HepG2 (cell line): ENCODE measurements around the gene MXRA7. TPM values are rescaled to one million over a fixed set of nuclear protein-coding genes. Genes with fewer than 3 reads are reported as not detected.

ENCODE experiments used
- ELF3 ChIP-seq: IDR thresholded peaks from 2 replicates; pipeline ENCODE4 v1.6.1; 2016; ENCODE audit warnings: missing genetic modification reagents, missing compliant biosample characterization
- GATAD2A ChIP-seq: IDR thresholded peaks from 2 replicates; pipeline ENCODE4 v1.6.1; 2016
- HES4 ChIP-seq: sonication (generic); formaldehyde crosslinking; IDR thresholded peaks from 2 replicates; pipeline ENCODE4 v1.9.0; 2021; ENCODE audit warnings: mild to moderate bottlenecking, missing genetic modification reagents, borderline replicate concordance
- MAFF ChIP-seq: IDR thresholded peaks from 2 replicates; pipeline ENCODE4 v1.6.1; 2011; ENCODE audit warnings: low read depth, low read length, improper control_type of control experiment
- MEIS1 ChIP-seq: sonication (generic); formaldehyde crosslinking; IDR thresholded peaks from 2 replicates; pipeline ENCODE4 v1.9.0; 2021; ENCODE audit warnings: mild to moderate bottlenecking, missing genetic modification reagents, moderate library complexity, borderline replicate concordance
- SALL1 ChIP-seq: sonication (generic); formaldehyde crosslinking; IDR thresholded peaks from 2 replicates; pipeline ENCODE4 v1.8.0; 2022; ENCODE audit warnings: mild to moderate bottlenecking, missing genetic modification reagents
- SOX6 ChIP-seq, 2 experiments: fragments of 450-650 bp in 1 of 2; sonication (generic) in 1 of 2; formaldehyde crosslinking in 1 of 2; IDR thresholded peaks; 2 replicates each; pipeline versions ENCODE4 v1.4.0 to v1.6.1; 2017 to 2020; ENCODE audit warnings: antibody characterized with exemption in 1 of 2, mild to moderate bottlenecking in 1 of 2, missing genetic modification reagents in 1 of 2
- ZNF12 ChIP-seq: sonication (generic); formaldehyde crosslinking; IDR thresholded peaks from 2 replicates; pipeline ENCODE4 v1.5.0; 2020; ENCODE audit warnings: missing genetic modification reagents
- ZNF225 ChIP-seq: sonication (generic); formaldehyde crosslinking; IDR thresholded peaks from 2 replicates; pipeline ENCODE4 v1.4.0; 2020; ENCODE audit warnings: mild to moderate bottlenecking, missing genetic modification reagents
- ZNF317 ChIP-seq: sonication (generic); formaldehyde crosslinking; IDR thresholded peaks from 2 replicates; pipeline ENCODE4 v1.5.0; 2020; ENCODE audit warnings: mild to moderate bottlenecking, missing genetic modification reagents
- ZNF333 ChIP-seq: sonication (generic); formaldehyde crosslinking; IDR thresholded peaks from 2 replicates; pipeline ENCODE4 v1.4.0; 2020; ENCODE audit warnings: mild to moderate bottlenecking, missing genetic modification reagents, borderline replicate concordance
- ZNF563 ChIP-seq: sonication (generic); formaldehyde crosslinking; IDR thresholded peaks from 2 replicates; pipeline ENCODE4 v1.8.0; 2022; ENCODE audit warnings: mild to moderate bottlenecking, moderate library complexity, missing genetic modification reagents
- ZNF782 ChIP-seq: sonication (generic); formaldehyde crosslinking; IDR thresholded peaks from 2 replicates; pipeline ENCODE4 v1.4.0; 2020; ENCODE audit warnings: missing genetic modification reagents, mild to moderate bottlenecking, borderline replicate concordance
- ZSCAN29 ChIP-seq: sonication (generic); formaldehyde crosslinking; conservative IDR thresholded peaks from 2 replicates; pipeline ENCODE4 v1.4.0; 2020; ENCODE audit warnings: mild to moderate bottlenecking, missing genetic modification reagents
- polyA plus RNA-seq, 8 experiments: library from polyadenylated mRNA; depleted of rRNA in 3 of 8; stranded (reverse) in 7 of 8; unstranded in 1 of 8; fragments of >200 nt; fragmentation: Illumina TruSeq in 4 of 8; extraction: Trizol in 4 of 8; gene quantifications; 2 replicates each; pipeline versions ENCODE4 v1.2.1 to v1.2.3, GENCODE V29; 2011 to 2016; ENCODE audit warnings: low read depth in 4 of 8, missing spikeins in 1 of 8, mixed read lengths in 1 of 8; ENCODE audit not compliant: insufficient read depth in 1 of 8
- total RNA-seq, 5 experiments: library from RNA; depleted of rRNA; stranded (reverse); fragments of >200 nt; fragmentation: Illumina TruSeq; extraction: Trizol; gene quantifications; 2 replicates each; pipeline ENCODE4 v1.2.3, GENCODE V29; 2016; ENCODE audit warnings: low read depth in 1 of 5
- TF ChIP-seq, protein P1 (sequence below): sonication (generic); formaldehyde crosslinking; IDR thresholded peaks from 2 replicates; pipeline ENCODE4 v1.4.0; 2020; ENCODE audit warnings: mild to moderate bottlenecking, missing genetic modification reagents
- TF ChIP-seq, protein P2 (sequence below): sonication (generic); formaldehyde crosslinking; conservative IDR thresholded peaks from 2 replicates; pipeline ENCODE4 v1.4.0; 2020; ENCODE audit warnings: mild to moderate bottlenecking, missing genetic modification reagents, moderate library complexity
- TF ChIP-seq, protein P3 (sequence below): sonication (generic); formaldehyde crosslinking; IDR thresholded peaks from 2 replicates; pipeline ENCODE4 v1.4.0; 2020; ENCODE audit warnings: mild to moderate bottlenecking, missing genetic modification reagents
- TF ChIP-seq, protein P4 (sequence below): sonication (generic); formaldehyde crosslinking; IDR thresholded peaks from 2 replicates; pipeline ENCODE4 v1.5.0; 2020; ENCODE audit warnings: mild to moderate bottlenecking, low read depth, missing genetic modification reagents, borderline replicate concordance

Gene MXRA7
- total and polyA plus RNA-seq, 2 of the 13 experiments (the other 11 are each of a cell fraction or from before 2014, with no cell fraction given): 44.8 to 112 TPM

DNA sequence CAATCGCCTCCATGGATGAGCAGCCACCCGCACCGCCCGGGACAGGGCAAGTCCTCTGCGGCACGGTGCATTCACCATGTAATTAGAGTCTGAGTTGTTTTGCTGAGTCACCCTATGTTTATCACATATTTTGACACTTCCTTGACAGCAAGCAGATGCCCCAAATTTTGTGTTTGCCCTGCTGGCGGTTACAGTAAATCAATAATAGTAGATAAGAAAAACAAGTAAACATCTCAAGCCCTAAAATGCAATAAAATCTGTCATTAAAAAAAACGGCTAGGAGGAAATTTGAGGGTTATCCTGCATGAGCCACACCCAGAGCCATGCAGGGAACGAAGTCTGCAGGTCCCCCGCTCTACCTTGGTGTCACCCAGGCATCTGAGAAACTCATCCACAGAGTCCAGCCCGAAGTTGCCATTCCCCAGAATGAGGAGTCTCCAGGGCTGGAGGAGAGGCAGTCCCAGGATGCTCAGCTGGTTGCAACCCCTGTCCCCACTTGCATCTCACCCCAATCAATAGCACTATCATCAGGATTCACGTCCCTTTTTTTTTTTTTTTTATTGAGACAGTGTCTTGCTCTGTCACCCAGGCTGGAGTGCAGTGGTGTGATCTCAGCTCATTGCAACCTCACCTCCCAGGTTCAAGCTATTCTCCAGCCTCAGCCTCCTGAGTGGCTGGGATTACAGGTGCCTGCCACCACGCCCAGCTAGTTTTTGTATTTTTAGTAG is 50.7 kb downstream of the MXRA7 start (continued):
- TF ChIP-seq, protein P1, sequence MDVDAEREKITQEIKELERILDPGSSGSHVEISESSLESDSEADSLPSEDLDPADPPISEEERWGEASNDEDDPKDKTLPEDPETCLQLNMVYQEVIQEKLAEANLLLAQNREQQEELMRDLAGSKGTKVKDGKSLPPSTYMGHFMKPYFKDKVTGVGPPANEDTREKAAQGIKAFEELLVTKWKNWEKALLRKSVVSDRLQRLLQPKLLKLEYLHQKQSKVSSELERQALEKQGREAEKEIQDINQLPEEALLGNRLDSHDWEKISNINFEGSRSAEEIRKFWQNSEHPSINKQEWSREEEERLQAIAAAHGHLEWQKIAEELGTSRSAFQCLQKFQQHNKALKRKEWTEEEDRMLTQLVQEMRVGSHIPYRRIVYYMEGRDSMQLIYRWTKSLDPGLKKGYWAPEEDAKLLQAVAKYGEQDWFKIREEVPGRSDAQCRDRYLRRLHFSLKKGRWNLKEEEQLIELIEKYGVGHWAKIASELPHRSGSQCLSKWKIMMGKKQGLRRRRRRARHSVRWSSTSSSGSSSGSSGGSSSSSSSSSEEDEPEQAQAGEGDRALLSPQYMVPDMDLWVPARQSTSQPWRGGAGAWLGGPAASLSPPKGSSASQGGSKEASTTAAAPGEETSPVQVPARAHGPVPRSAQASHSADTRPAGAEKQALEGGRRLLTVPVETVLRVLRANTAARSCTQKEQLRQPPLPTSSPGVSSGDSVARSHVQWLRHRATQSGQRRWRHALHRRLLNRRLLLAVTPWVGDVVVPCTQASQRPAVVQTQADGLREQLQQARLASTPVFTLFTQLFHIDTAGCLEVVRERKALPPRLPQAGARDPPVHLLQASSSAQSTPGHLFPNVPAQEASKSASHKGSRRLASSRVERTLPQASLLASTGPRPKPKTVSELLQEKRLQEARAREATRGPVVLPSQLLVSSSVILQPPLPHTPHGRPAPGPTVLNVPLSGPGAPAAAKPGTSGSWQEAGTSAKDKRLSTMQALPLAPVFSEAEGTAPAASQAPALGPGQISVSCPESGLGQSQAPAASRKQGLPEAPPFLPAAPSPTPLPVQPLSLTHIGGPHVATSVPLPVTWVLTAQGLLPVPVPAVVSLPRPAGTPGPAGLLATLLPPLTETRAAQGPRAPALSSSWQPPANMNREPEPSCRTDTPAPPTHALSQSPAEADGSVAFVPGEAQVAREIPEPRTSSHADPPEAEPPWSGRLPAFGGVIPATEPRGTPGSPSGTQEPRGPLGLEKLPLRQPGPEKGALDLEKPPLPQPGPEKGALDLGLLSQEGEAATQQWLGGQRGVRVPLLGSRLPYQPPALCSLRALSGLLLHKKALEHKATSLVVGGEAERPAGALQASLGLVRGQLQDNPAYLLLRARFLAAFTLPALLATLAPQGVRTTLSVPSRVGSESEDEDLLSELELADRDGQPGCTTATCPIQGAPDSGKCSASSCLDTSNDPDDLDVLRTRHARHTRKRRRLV (CRISPR knock-in tag): 0 out of 2 replicates have a peak, but pooled peaks have one; percentile 31
- TF ChIP-seq HES4 (CRISPR knock-in tag) (no peak), SALL1 (CRISPR knock-in tag) (peak; percentile 32; the same call in 1 of the 2 replicates), GATAD2A (CRISPR knock-in tag) (peak; percentile 45), ZNF317 (CRISPR knock-in tag) (0 out of 2 replicates have a peak, but pooled peaks have one; percentile 39), ZNF225 (0 out of 2 replicates have a peak, but pooled peaks have one; percentile 52), ZSCAN29 (0 out of 2 replicates have a peak, but pooled peaks have one; percentile 44), ZNF563 (CRISPR knock-in tag) (0 out of 2 replicates have a peak, but pooled peaks have one; percentile 30), ZNF782 (CRISPR knock-in tag) (0 out of 2 replicates have a peak, but pooled peaks have one; percentile 50), ZNF12 (CRISPR knock-in tag) (0 out of 2 replicates have a peak, but pooled peaks have one; percentile 35), MEIS1 (CRISPR knock-in tag) (peak; percentile 70; the same call in 1 of the 2 replicates), MAFF (peak; percentile 74), ELF3 (CRISPR knock-in tag) (0 out of 2 replicates have a peak, but pooled peaks have one; percentile 7), SOX6 (IDR thresholded peaks at IDR 0.05) (no peak), SOX6 (CRISPR knock-in tag; IDR thresholded peaks at IDR 0.05) (0 out of 2 replicates have a peak, but pooled peaks have one; percentile 32), ZNF333 (CRISPR knock-in tag) (0 out of 2 replicates have a peak, but pooled peaks have one; percentile 49)
- TF ChIP-seq, protein P2, sequence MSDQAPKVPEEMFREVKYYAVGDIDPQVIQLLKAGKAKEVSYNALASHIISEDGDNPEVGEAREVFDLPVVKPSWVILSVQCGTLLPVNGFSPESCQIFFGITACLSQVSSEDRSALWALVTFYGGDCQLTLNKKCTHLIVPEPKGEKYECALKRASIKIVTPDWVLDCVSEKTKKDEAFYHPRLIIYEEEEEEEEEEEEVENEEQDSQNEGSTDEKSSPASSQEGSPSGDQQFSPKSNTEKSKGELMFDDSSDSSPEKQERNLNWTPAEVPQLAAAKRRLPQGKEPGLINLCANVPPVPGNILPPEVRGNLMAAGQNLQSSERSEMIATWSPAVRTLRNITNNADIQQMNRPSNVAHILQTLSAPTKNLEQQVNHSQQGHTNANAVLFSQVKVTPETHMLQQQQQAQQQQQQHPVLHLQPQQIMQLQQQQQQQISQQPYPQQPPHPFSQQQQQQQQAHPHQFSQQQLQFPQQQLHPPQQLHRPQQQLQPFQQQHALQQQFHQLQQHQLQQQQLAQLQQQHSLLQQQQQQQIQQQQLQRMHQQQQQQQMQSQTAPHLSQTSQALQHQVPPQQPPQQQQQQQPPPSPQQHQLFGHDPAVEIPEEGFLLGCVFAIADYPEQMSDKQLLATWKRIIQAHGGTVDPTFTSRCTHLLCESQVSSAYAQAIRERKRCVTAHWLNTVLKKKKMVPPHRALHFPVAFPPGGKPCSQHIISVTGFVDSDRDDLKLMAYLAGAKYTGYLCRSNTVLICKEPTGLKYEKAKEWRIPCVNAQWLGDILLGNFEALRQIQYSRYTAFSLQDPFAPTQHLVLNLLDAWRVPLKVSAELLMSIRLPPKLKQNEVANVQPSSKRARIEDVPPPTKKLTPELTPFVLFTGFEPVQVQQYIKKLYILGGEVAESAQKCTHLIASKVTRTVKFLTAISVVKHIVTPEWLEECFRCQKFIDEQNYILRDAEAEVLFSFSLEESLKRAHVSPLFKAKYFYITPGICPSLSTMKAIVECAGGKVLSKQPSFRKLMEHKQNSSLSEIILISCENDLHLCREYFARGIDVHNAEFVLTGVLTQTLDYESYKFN (CRISPR knock-in tag): peak; percentile 39; the same call in 1 of the 2 replicates
- TF ChIP-seq, protein P3, sequence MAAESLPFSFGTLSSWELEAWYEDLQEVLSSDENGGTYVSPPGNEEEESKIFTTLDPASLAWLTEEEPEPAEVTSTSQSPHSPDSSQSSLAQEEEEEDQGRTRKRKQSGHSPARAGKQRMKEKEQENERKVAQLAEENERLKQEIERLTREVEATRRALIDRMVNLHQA (CRISPR knock-in tag): no peak
- TF ChIP-seq, protein P4, sequence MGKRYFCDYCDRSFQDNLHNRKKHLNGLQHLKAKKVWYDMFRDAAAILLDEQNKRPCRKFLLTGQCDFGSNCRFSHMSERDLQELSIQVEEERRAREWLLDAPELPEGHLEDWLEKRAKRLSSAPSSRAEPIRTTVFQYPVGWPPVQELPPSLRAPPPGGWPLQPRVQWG: no peak
